Left renal pelvis (tissue), 4 donors: ENCODE data around the gene IDI2. TPM values are rescaled to one million over a fixed set of nuclear protein-coding genes. Genes with fewer than 3 reads are reported as not detected.
A peak's percentile ranks its signal among the peaks of the same experiment; 100 is the strongest.
"Not testable (repeated sequence)": the region's sequence is repeated elsewhere in the genome, so short reads cannot be mapped to it uniquely, and the experiment has no call there.

Source experiments
- DNase-seq, 4 donors: peaks; one replicate each; pipeline ENCODE4 v3.0.0-alpha.2; 2013; ENCODE audit warnings: low read depth in 4 of 4, low spot score in 3 of 4
- polyA plus RNA-seq, 4 donors: library from polyadenylated mRNA; unstranded; fragments of 120-200 nt; gene quantifications; one replicate each; pipeline ENCODE4 v1.2.1, GENCODE V29; 2013; ENCODE audit not compliant: insufficient read length in 4 of 4

The IDI2 gene
- polyA plus RNA-seq, 4 donors: 0.33 TPM; not detected in 3

- DNase-seq: peak in 1 of 4 donors; percentile 25
These were observed 22.7 kb upstream of the IDI2 start for GRCh38 chr10:1048349-1048731.

GRCh38 chr10:1047937-1048336 is 22.3 kb upstream of the IDI2 start:
- DNase-seq: no peak

GRCh38 chr10:1045415-1045814 is 19.8 kb upstream of the IDI2 start:
- no peak for DNase-seq

GRCh38 chr10:1044964-1045363 is 19.3 kb upstream of the IDI2 start:
- DNase-seq: no peak

GRCh38 chr10:1044146-1044545 is 18.5 kb upstream of the IDI2 start:
- no peak for DNase-seq

GRCh38 chr10:1043532-1043995 is 17.9 kb upstream of the IDI2 start:
- no peak for DNase-seq

- no peak for DNase-seq
These were observed 15.9 kb upstream of the IDI2 start for GRCh38 chr10:1041514-1041913.

- no peak for DNase-seq
These were observed 14.5 kb upstream of the IDI2 start for GRCh38 chr10:1040133-1040532.

- not testable (repeated sequence) for DNase-seq
These were observed 13.1 kb upstream of the IDI2 start for GRCh38 chr10:1038769-1039168.

GRCh38 chr10:1037098-1037497 is 11.4 kb upstream of the IDI2 start:
- DNase-seq: no peak

GRCh38 chr10:1036341-1036791 is 10.7 kb upstream of the IDI2 start:
- no peak for DNase-seq

- no peak for DNase-seq
These were observed 9.5 kb upstream of the IDI2 start for GRCh38 chr10:1035201-1035600.

GRCh38 chr10:1034758-1035157 is 9.1 kb upstream of the IDI2 start:
- no peak for DNase-seq

GRCh38 chr10:1033601-1034000 is 7.9 kb upstream of the IDI2 start:
- no peak for DNase-seq

- no peak for DNase-seq
These were observed 4.2 kb upstream of the IDI2 start for GRCh38 chr10:1029838-1030237.

- no peak for DNase-seq
These were observed 919 bp upstream of the IDI2 start for GRCh38 chr10:1026578-1026977.

GRCh38 chr10:1024103-1024502 is 1.6 kb downstream of the IDI2 start:
- no peak for DNase-seq

- no peak for DNase-seq
These were observed 3.2 kb downstream of the IDI2 start for GRCh38 chr10:1022413-1022812.

- DNase-seq: no peak
These were observed 4.7 kb downstream of the IDI2 start for GRCh38 chr10:1020958-1021357.

GRCh38 chr10:1020460-1020859 is 5.2 kb downstream of the IDI2 start:
- no peak for DNase-seq

- no peak for DNase-seq
These were observed 6.3 kb downstream of the IDI2 start for GRCh38 chr10:1019362-1019761.

- no peak for DNase-seq
These were observed 10.0 kb downstream of the IDI2 start for GRCh38 chr10:1015688-1016087.

GRCh38 chr10:1011696-1012095 is 14.0 kb downstream of the IDI2 start:
- no peak for DNase-seq
